GM12878 (cell line): ENCODE measurements around the gene UNC50. TPM values are rescaled to one million over a fixed set of nuclear protein-coding genes. Genes with fewer than 3 reads are reported as not detected.

Experiments used
- ATAC-seq: fragments of 200-7000 bp; cut with Tn5 transposase; 3 replicates; pipeline ENCODE4 v1.9.1; 2020; ENCODE audit warnings: mild to moderate bottlenecking, moderate library complexity
- BruUV-seq: library from RNA; stranded (reverse); fragments of 400-500 nt; replicated peaks from 2 replicates; lab custom pipeline; 2021; lab: Mats Ljungman, UMichigan
- CTCF ChIA-PET: fragments of 300-600 bp; sonication (Branson Sonifier 250); formaldehyde crosslinking; extraction: SDS; loops from one replicate; lab custom pipeline; 2021; ENCODE audit warnings: inconsistent platforms; lab: Yijun Ruan, JAX
- POLR2A ChIA-PET: fragments of 350-600 bp; formaldehyde crosslinking; extraction: SDS; loops from one replicate; lab custom pipeline; 2021; ENCODE audit warnings: inconsistent platforms; lab: Charles Lee
- RAD21 ChIA-PET: fragments of 300-600 bp; sonication (Branson Sonifier 250); formaldehyde crosslinking; loops from one replicate; lab custom pipeline; 2023; ENCODE audit warnings: antibody characterized with exemption; ENCODE audit not compliant: unreplicated experiment; lab: Charles Lee
- SMC1A ChIA-PET: fragments of 300-600 bp; sonication (Branson Sonifier 250); formaldehyde crosslinking; loops from one replicate; lab custom pipeline; 2023; ENCODE audit not compliant: unreplicated experiment, uncharacterized antibody; lab: Charles Lee
- DNase-seq: peaks from one replicate; pipeline ENCODE4 v3.0.0-alpha.2; 2011; ENCODE audit warnings: low read depth, low spot score
- FAIRE-seq: peaks from 3 replicates; lab custom pipeline; 2011; peaks lifted over from hg19 to GRCh38; lab: Jason Lieb, UNC
- H2AFZ ChIP-seq: 2 replicates; pipeline ENCODE4 v1.6.0; 2011; ENCODE audit warnings: low read depth, low read length, control low read depth; ENCODE audit not compliant: control insufficient read depth
- H3K27ac ChIP-seq: 2 replicates; pipeline ENCODE4 v1.5.1; 2011; ENCODE audit warnings: control low read depth; ENCODE audit not compliant: control insufficient read depth, insufficient read depth
- H3K27me3 ChIP-seq, 2 experiments: replicated peaks in 1 of 2; 2 replicates each; pipeline versions ENCODE4 v1.6.0 to v1.6.1; 2011; ENCODE audit warnings: low read length in 1 of 2; ENCODE audit not compliant: control insufficient read depth in 2 of 2, insufficient read depth in 2 of 2
- H3K36me3 ChIP-seq, 2 experiments: 2 replicates each; pipeline ENCODE4 v1.5.1; 2011; ENCODE audit warnings: low read length in 1 of 2; ENCODE audit not compliant: control insufficient read depth in 2 of 2, insufficient read depth in 2 of 2
- H3K4me1 ChIP-seq: 2 replicates; pipeline ENCODE4 v1.6.1; 2011; ENCODE audit warnings: mild to moderate bottlenecking, low read length, moderate library complexity, mixed read lengths; ENCODE audit not compliant: control insufficient read depth, insufficient read depth
- H3K4me2 ChIP-seq: 2 replicates; pipeline ENCODE4 v1.6.0; 2011; ENCODE audit warnings: control low read depth; ENCODE audit not compliant: control insufficient read depth, insufficient read depth
- H3K4me3 ChIP-seq: fragments of 200-600 bp; sonication (generic); 2 replicates; pipeline ENCODE4 v1.5.1; 2016
- H3K79me2 ChIP-seq: 2 replicates; pipeline ENCODE4 v1.6.0; 2011; ENCODE audit warnings: low read length; ENCODE audit not compliant: control insufficient read depth, insufficient read depth
- H3K9ac ChIP-seq: 2 replicates; pipeline ENCODE4 v1.8.0; 2011; ENCODE audit warnings: low read length, control low read depth, mixed read lengths; ENCODE audit not compliant: control insufficient read depth, insufficient read depth
- H3K9me3 ChIP-seq: replicated peaks from 3 replicates; pipeline ENCODE4 v1.5.1; 2011; ENCODE audit warnings: mild to moderate bottlenecking, low read length; ENCODE audit not compliant: control insufficient read depth, insufficient read depth
- H4K20me1 ChIP-seq: 2 replicates; pipeline ENCODE4 v1.6.0; 2011; ENCODE audit not compliant: control insufficient read depth, insufficient read depth
- ATF3 ChIP-seq: IDR thresholded peaks from 2 replicates; pipeline ENCODE4 v1.6.1; 2011; ENCODE audit warnings: low read depth, mild to moderate bottlenecking, low read length, moderate library complexity, borderline replicate concordance; ENCODE audit errors: extremely low read depth
- CREB1 ChIP-seq: IDR thresholded peaks from 2 replicates; pipeline ENCODE4 v1.6.1; 2012; ENCODE audit warnings: low read depth, mild to moderate bottlenecking, inconsistent platforms
- GABPA ChIP-seq: IDR thresholded peaks from 2 replicates; pipeline ENCODE4 v1.6.1; 2014; ENCODE audit warnings: antibody characterized with exemption, low read depth, mild to moderate bottlenecking, inconsistent platforms
- NFYB ChIP-seq: IDR thresholded peaks from 2 replicates; pipeline ENCODE4 v1.6.1; 2011; ENCODE audit warnings: low read depth, mild to moderate bottlenecking, low read length, improper control_type of control experiment, moderate library complexity; ENCODE audit not compliant: insufficient read depth
- RAD21 ChIP-seq: IDR thresholded peaks from 2 replicates; pipeline ENCODE4 v1.6.1; 2011; ENCODE audit warnings: mild to moderate bottlenecking, low read depth, low read length, moderate library complexity; ENCODE audit not compliant: insufficient read depth
- SMAD5 ChIP-seq: IDR thresholded peaks from 2 replicates; pipeline ENCODE4 v1.6.1; 2016; ENCODE audit warnings: antibody characterized with exemption, low read depth
- SMC3 ChIP-seq: IDR thresholded peaks from 2 replicates; pipeline ENCODE4 v1.6.1; 2011; ENCODE audit warnings: low read length, improper control_type of control experiment, borderline replicate concordance
- YBX1 ChIP-seq: fragments of 450-650 bp; IDR thresholded peaks from 2 replicates; pipeline ENCODE4 v1.6.1; 2016; ENCODE audit warnings: antibody characterized with exemption
- ZNF207 ChIP-seq: fragments of 450-650 bp; IDR thresholded peaks from 2 replicates; pipeline ENCODE4 v1.6.1; 2014; ENCODE audit warnings: antibody characterized with exemption, mild to moderate bottlenecking, borderline replicate concordance
- WGBS: methylation state at CpG from one replicate; pipeline ENCODE4 v1.1.6; 2016; ENCODE audit warnings: low lambda C conversion rate; ENCODE audit not compliant: insufficient replicate concordance, insufficient coverage; ENCODE audit errors: missing lambda C conversion rate; 5-methylcytosine and 5-hydroxymethylcytosine counted together
- in situ Hi-C: fragments of 300-500 bp; cut with MboI; formaldehyde crosslinking; loops from 9 replicates; pipeline ENCODE4 v1.14.3; 2018; ENCODE audit warnings: mixed read lengths
- intact Hi-C: fragments of 100-400 bp; cut with micrococcal nuclease; formaldehyde crosslinking; loops from one replicate; pipeline ENCODE4 v1.14.2; 2022; ENCODE audit not compliant: unreplicated experiment
- polyA plus RNA-seq, 11 experiments: library from polyadenylated mRNA; depleted of rRNA in 4 of 11; unstranded in 6 of 11; stranded (reverse) in 5 of 11; fragments of >200 nt; fragmentation: Nextera tagmentation in 4 of 11; fragmentation: Illumina TruSeq in 1 of 11; extraction: Ambion mirVana in 4 of 11; extraction: Trizol in 1 of 11; gene quantifications; 1 replicate in 1 of 11; 2 replicates in 10 of 11; pipeline versions ENCODE4 v1.2.1 to v1.2.3, GENCODE V29; 2011 to 2016; ENCODE audit warnings: inconsistent platforms in 2 of 11, missing spikeins in 2 of 11, low read depth in 1 of 11
- total RNA-seq, 4 experiments: library from RNA; depleted of rRNA in 3 of 4; stranded (reverse); fragments of >200 nt in 3 of 4; fragmentation: Illumina TruSeq in 1 of 4; extraction: Trizol in 1 of 4; gene quantifications; 2 replicates each; pipeline versions ENCODE4 v1.2.1 to v1.2.3, GENCODE V29; 2013 to 2021
- TF ChIP-seq, protein P1 (sequence below): IDR thresholded peaks from 2 replicates; pipeline ENCODE4 v1.6.1; 2012; ENCODE audit warnings: low read depth, low read length, improper control_type of control experiment

UNC50 gene
- total and polyA plus RNA-seq, 10 of the 15 experiments (the other 5 are each of a cell fraction or from before 2014, with no cell fraction given) = 25.5 to 76.3 (median 37.8) TPM

DNA sequence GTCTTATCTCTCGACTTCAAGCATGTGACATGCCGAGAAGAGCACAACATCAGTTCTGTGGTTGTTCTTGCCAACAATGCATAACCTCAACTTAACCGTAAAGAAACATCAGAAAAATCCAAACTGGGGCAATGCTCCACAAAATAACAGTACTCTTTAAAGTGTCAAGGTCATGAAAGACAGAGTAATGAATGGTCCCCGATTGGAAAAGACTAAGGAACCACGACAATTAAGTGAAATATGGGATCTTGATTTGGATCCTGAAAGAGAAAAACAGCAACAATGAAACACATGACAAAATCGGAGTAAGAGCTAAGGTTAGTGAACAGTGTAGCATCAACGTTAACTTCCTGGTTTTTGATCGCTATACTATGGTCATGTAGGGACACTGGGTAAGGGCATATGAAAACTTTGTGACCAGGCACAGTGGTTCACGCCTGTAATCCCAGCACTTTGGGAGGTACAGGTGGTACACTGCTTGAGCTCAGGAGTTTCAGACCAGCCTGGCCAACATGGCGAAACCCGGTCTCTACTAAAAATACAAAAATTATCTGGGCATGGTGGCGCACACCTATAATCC, 55.2 kb downstream of the UNC50 start:
- ChIA-PET CTCF (interaction anchor here (0.8 to 1.5 kb wide), 2 partner anchors 10 to 14 kb away, joined by 4 to 5 read pairs; no protein-coding TSS in a partner anchor), POLR2A (no interaction called here), SMC1A (interaction anchor here (0.8 kb wide), 1 partner anchor 16 kb away, joined by 3 read pairs; no protein-coding TSS in a partner anchor), RAD21 (no interaction called here)
- in situ Hi-C loops (no loop called here), intact Hi-C loops (no loop called here)
- Histone ChIP-seq H3K9me3 (no peaks in the 10 kb centered on the region; the same call in 2 of the 3 replicates), H3K27me3 (no peaks in the 10 kb centered on the region), H3K9ac (no peak overlapping the region), H3K36me3 (no peaks in the 10 kb centered on the region; a peak in 2 of 4 replicates), H3K27ac (no peak overlapping the region), H4K20me1 (no peaks in the 10 kb centered on the region), H2AFZ (no peak overlapping the region), H3K4me2 (no peak overlapping the region), H3K4me1 (no peaks in the 10 kb centered on the region), H3K79me2 (no peaks in the 10 kb centered on the region), H3K4me3 (no peak overlapping the region)
- WGBS = 81% methylated on average over 12 of the region's 12 CpGs
- no TSS peak for BruUV-seq
- no peak for TF ChIP-seq GABPA
- TF ChIP-seq NFYB = no peak
- TF ChIP-seq ATF3 = no peak
- TF ChIP-seq RAD21 = no peak
- TF ChIP-seq ZNF207 = no peak
- TF ChIP-seq SMC3 = no peak
- TF ChIP-seq SMAD5 = no peak
- TF ChIP-seq CREB1 = no peak
- no peak for TF ChIP-seq YBX1
- TF ChIP-seq, protein P1, sequence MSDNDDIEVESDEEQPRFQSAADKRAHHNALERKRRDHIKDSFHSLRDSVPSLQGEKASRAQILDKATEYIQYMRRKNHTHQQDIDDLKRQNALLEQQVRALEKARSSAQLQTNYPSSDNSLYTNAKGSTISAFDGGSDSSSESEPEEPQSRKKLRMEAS = no peak
- DNase-seq (no peak), ATAC-seq (no peak), FAIRE-seq (peak; percentile 59)
